Measurements from ENCODE around the gene DLL3.
A peak's percentile ranks its signal among the peaks of the same experiment; 100 is the strongest.

The DLL3 gene

DNA sequence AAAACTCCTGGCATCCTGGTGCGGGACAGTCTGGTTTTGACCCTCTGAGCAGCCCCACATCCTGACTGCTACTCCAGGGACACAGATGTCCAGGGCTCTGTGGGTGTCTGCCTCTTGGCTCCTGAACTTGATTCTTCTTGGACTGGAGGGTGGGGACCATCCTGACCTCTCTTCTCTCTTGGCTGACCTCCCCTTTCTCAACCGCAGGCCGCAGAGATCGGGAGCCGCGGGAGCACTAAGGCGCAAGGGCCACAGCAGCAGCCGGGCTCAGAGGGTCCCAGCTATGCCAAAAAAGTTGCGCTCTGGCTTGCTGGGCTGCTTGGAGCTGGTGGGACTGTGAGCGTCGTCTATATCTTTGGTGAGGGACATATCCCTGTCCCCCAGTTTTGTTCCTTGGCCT, 17.1 kb upstream of the DLL3 start:
- no peak for DNase-seq (ENCODE audit: low spot score)

DNA sequence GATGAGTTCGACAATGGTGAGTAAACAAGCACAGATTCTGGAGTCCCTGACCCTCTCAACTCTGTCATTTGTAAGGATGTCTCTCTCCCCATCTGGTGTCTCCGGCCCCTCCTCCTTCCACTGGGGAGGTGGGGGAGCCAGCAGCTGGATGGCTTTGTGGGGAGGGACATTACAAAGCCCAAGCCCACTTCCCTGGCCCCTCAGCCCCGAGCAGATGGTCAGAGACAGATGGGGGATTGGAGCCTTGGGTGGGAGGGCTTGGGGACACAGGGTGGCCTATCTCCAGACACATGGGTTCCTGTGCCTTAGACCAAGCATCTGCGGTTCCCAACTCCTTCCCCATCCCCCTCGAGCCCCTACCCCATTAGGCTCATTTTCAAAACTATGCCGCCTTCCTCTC, 15.6 kb upstream of the DLL3 start:
- no peak for DNase-seq (ENCODE audit: low spot score)

DNA sequence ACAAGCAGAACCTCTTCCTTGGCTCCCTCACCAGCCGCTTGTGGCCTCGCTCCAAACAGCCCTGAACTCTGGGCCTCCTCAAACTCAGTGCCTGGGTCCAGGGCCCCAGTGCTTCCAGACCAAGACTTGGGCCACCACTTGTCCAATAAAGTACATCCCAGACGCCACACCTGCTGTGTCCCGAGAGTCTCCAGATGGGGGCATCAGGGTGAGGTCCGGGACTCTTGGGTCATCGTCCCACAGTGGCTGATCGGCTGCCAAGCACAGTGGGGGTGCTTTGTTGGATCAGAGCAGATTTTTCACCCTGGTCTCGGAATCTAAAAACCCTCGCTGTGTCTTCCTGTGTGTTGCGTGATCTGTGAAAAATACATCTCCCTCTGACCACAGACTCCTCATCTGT, 9.0 kb upstream of the DLL3 start:
- DNase-seq (ENCODE audit: low spot score): no peak

DNA sequence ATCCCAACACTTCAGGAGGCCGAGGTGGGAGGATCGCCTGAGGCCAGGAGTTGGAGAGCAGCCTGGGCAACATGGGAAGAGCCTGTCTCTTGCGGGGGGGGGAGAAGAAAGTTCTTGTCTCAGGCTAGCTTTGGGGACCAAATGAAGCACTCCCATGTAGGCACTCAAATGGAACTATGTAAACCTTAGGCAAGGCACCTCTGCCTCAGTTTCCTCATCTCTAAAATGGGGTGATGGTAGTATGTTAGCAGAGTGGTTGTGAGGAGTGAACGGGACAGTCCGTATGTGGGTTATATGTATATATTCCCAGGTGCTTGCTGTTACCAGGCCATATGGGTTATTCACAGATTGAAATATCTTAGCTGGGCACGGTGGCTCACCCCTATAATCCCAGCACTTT, 6.5 kb upstream of the DLL3 start:
- DNase-seq (ENCODE audit: low spot score): no peak

DNA sequence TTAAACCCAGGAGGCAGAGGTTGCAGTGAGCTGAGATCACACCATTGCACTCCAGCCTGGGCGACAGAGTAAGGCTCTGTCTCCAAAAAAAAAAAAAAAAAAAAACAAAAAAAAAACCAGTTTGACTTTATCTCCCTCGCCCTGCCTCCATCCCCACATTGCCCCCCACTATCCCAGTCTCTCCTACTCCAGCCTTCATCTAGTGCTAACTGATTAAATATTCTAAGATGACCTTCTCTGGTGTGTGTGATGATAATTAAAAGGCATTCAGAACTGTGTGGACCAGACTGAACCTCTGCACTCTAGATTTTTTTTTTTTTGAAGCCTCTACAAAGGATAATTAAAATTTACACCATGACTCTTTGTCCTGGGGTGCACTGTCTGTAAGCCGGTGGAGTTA, 6.0 kb upstream of the DLL3 start:
- no peak for DNase-seq (ENCODE audit: low spot score)

DNA sequence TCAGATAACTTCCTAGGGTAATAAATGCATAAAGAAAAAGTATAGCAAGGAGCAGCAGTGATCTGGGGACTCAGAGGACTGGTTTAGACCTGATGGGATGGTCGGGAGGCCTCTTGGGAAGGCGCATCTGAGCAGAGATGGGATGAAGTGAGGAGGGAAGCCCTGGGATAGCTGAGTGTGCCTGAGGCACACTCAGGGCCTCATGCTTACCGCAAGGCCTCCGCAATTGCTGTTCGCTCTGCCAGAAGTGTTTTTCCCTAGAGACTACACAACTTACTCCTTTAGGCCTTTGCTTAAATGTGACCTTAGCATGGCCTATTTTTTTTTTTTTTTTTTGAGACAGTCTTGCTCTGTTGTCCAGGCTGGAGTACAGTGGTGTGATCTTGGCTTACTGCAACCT, 4.1 kb upstream of the DLL3 start:
- DNase-seq (ENCODE audit: low spot score): no peak

DNA sequence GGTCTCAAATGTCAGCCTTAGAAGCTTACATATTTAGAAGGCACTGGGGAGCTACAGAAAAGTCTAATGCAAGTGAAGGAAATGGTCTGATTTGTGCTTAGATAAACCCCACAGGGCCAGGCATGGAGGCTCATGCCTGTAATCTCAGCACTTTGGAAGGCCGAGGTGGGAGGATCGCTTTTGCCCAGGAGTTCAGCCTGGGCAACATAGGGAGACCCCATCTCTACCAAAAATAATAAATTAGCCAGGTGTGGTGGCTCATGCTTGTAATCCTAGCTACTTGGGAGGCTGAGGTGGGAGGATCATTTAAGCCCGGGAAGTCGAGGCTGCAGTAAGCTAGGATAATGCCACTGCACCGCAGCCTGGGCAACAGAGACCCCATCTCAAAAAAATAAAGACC, 2.7 kb upstream of the DLL3 start:
- no peak for DNase-seq (ENCODE audit: low spot score)

DNA sequence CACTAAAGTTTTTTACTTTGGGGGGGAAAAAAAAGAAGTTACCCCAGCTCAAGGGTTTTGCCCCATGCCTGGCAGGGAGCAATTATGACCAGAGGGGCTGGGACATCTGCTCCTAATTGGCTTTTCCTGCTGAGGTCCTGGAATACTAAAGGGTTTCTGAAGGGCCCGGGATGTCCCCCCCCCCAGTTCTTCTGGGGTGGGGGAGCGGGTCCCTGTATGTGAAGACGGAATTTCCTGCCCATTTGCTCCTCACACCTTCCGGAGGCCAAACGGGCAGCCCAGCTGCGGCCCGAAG, 1.1 kb upstream of the DLL3 start:
- no peak for DNase-seq (ENCODE audit: low spot score)

DNA sequence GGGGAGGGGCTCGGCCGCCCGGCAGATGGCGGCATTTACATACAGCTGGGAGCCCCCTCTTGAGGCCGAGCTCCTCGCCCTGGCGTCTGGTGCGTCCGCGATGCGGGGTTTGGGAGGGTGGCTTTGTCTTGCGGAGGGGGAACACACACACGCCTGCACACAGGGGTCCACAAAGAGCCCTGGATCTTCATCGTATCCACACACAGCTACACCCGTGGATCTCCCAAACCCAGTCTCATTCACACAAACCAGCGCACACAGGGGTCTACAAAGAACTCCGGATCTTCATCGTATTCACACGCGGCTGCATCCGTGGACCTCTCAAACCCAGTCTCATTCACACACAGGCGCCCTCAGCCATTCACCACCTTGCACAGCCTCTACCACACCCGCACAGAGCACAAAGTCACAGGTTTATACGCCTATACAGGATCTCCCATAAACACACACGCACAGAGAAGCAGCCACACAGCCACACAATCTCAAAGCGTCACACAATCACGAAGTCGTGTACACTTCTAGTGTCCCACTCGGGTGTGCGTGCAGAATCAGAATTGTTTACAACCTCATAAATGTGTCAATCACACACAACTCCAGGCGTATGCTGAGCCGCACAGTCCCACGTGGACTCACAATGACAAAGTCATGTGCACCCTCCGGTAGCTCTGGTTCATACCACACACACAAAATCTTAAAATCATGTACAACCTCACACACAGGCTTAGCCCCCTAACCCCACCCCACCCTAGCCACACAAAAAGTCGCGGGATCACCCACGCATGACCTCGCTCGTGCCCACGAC, 550 bp upstream of the DLL3 start:
- DNase-seq (ENCODE audit: low spot score): peak; percentile 37

DNA sequence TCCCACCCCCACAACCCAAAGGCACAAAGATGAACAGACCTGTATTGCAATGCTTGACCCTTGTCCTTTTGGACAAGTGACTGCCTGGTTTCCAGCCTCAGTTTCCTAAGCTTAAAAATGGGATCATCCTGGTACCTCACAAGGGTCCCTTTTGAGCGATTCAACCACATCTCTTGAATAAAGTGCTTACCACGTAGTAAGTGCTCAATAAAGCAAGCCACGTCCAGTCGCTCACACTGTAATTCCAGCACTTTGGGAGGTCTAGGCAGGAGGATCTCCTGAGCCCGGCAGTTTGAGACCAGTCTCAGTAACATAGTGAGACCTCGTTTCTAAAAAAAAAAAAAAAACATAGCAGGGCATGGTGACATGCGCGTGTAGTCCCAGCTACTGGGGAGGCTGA, 1.2 kb downstream of the DLL3 start:
- no peak for DNase-seq (ENCODE audit: low spot score)

DNA sequence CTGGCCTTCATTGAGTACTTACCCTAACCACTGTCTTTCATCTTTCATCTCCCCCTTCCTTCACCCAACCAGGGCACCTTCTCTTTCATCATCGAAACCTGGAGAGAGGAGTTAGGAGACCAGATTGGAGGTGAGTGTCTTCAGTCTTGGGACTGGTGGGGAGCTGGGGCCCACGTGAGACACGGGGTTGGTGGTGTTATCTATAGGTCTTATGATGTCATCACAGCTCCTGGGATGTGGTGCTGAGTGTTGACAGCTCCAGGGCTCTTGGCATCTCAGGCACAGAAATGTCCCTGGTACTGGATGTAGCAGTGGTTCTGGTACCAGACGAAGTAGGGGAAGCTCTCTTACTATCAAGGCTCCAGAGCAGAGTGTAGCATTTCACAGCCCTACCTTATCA, 1.8 kb downstream of the DLL3 start:
- DNase-seq (ENCODE audit: low spot score): no peak

DNA sequence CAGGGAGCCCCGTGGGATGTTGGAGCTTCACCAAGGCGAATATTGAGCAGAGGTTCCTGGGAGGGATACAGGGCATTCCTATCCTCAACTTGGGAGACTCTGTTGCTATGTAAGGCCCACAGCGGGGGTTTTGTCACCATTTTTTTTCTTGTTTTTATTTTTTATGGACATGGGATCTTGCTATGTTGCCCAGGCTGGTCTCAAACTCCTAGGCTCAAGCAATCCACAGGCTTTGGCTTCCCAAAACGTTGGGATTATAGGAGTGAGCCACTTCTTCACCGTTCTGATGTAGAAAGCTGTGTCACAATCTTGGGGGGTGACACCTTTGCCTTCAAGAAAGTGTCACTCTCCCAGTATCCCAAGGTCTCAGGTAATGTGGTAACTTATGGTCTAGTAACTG, 2.6 kb downstream of the DLL3 start:
- DNase-seq (ENCODE audit: low spot score): no peak

DNA sequence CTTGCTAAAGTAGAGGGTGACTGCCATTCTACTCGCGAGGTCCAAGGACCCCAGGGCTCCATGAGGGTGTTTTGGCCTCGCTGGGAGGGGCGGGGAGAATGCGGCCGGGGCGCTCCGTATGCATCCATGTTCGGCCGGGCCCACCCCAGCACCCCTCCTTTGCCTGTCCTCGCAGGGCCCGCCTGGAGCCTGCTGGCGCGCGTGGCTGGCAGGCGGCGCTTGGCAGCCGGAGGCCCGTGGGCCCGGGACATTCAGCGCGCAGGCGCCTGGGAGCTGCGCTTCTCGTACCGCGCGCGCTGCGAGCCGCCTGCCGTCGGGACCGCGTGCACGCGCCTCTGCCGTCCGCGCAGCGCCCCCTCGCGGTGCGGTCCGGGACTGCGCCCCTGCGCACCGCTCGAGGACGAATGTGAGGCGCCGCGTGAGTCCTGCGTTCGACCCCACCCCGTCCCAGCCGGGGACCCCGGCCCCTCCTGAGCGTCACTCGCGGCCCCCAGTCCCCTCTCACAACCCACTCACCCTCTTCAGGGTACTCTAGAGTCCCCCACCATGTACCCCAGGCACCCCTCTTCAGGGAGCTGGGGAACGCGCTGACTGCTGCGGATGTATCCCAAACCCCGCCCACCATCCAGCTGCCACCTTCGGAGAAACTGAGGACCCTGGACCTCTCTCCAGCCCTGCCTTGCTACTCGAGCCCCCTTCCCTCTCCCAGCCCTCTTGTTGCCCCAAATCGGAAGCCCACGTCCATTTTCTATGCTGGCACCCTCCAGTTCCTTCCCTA, 4.1 kb downstream of the DLL3 start:
- DNase-seq (ENCODE audit: low spot score): no peak

DNA sequence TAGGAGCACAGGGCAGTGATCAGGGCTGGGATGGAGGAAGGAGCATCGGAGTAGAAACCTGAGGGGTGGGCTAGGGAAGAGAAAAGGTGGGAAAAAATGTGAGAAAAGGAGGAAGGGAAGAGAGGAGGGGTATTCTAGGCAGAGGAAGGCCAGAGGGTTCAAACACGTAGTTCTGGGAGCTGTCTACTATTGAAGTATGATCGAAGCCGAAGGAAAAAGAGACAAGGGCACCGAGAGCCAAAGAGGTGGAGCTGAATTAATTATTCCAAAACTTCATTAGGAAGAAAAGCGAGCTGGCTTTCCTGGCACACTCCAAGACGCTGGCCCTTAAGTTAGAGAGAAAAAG, 7.8 kb downstream of the DLL3 start:
- no peak for DNase-seq (ENCODE audit: low spot score)

DNA sequence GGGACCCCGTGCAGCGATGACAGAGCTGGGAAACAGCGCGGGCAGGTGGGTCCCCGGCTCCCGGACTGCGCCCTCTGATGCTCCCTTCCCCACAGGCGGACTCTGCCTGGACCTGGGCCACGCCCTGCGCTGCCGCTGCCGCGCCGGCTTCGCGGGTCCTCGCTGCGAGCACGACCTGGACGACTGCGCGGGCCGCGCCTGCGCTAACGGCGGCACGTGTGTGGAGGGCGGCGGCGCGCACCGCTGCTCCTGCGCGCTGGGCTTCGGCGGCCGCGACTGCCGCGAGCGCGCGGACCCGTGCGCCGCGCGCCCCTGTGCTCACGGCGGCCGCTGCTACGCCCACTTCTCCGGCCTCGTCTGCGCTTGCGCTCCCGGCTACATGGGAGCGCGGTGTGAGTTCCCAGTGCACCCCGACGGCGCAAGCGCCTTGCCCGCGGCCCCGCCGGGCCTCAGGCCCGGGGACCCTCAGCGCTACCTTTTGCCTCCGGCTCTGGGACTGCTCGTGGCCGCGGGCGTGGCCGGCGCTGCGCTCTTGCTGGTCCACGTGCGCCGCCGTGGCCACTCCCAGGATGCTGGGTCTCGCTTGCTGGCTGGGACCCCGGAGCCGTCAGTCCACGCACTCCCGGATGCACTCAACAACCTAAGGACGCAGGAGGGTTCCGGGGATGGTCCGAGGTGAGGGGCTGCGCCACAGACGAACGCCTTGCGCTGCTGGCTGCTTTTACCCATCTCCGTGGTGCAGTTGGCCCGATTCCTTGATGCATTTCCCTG, 8.4 kb downstream of the DLL3 start:
- no peak for DNase-seq (ENCODE audit: low spot score)

DNA sequence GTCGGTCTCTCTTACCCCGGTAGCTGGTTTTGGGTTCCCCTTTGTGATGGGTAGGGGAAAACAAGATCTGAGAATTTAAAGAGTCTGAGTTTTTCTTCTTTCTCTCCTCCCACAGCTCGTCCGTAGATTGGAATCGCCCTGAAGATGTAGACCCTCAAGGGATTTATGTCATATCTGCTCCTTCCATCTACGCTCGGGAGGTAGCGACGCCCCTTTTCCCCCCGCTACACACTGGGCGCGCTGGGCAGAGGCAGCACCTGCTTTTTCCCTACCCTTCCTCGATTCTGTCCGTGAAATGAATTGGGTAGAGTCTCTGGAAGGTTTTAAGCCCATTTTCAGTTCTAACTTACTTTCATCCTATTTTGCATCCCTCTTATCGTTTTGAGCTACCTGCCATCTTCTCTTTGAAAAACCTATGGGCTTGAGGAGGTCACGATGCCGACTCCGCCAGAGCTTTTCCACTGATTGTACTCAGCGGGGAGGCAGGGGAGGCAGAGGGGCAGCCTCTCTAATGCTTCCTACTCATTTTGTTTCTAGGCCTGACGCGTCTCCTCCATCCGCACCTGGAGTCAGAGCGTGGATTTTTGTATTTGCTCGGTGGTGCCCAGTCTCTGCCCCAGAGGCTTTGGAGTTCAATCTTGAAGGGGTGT, 9.1 kb downstream of the DLL3 start:
- no peak for DNase-seq (ENCODE audit: low spot score)

DNA sequence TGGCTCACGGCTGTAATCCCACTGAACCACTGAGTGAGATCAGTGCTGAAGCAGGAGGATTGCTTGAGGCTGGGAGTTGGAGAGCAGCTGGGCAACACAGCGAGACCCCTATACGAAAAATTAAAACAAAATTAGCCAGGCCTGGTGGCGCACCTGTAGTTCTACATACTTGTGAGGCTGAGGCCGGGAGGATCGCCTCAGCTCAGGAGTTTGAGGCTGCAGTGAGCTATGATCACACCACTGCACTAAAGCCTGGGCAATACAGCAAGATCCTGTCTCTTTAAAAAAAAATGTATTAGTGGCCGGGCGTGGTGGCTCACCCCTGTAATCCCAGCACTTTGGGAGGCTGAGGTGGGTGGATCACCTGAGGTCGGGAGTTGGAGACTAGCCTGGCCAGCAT, 9.9 kb downstream of the DLL3 start:
- no peak for DNase-seq (ENCODE audit: low spot score)

DNA sequence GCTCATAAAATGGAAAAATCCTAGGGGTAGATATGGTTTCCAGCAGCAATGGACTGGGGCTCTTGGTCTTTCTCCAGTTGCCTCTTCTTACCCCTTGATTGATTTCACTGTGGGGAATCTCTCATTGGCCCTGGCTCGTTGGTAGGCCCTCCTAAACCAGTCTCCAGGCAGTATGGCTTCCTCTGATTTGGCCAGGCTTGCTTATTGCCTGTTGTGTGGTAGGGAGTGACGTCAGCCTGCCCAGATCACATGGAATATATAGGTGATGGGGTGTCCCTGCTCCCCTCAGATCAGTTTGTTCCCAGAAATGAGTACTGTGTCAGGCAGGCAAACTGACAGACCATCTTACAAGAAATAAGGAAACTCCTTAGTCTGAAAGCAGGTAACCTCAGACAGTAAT, 10.5 kb downstream of the DLL3 start:
- DNase-seq (ENCODE audit: low spot score): no peak

DNA sequence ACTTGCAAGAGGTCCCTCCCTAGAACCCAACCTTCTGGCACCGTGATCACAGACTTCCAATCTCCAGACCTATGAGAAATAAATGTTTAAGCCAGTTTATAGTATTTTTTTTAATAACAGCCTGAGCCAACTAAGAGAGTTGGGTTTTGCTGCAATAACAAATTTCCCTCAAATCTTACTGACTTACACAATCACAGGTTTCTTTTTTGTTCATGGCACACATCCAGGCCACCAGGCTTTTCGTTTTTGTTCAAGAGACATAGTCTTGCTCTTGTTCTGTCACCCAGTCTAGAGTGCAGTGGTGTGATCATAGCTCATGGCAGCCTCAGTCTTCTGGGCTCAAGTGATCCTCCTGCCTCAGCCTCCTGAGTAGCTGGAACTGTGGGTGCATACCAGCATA, 14.2 kb downstream of the DLL3 start:
- DNase-seq (ENCODE audit: low spot score): no peak

DNA sequence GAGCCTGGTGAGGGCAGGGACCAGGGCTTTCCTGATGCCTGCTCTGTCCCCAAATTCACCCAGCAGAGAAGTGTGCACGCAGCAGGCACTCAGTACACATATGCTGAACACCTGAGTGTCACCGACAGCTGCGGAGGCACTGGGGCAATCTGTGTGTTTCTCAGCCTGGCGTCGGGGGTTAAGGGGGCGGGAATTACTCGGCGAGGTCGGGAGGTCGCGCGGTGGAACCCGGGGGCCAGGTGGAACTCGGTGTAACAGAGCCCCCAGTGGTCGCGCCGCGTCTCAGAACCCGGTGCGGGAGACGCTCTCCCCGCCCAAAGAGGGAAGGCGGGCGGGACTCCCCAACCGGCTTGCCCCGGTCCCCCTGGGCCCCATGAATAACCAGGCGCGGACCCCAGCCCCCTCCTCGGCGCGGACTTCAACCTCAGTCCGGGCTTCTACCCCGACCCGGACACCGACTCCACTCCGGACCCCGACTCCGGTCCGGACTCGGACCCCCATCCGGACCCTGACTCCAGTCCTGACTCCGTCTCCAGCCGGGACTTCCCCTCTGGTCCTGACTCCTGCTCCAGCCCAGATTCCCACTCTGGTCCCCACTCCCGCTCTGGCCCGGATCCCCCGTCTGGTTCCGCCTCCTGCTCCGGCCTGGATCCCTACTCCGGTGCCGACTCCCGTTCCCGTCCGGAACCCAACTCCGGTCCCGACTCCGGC, 16.2 kb downstream of the DLL3 start, which contains the start of gene SELENOV:
SELENOV (plus strand) TSS at position 300 of the 711 bp plus-strand sequence; CDS start at position 374, 74 bp downstream.
- no peak for DNase-seq (ENCODE audit: low spot score)

DNA sequence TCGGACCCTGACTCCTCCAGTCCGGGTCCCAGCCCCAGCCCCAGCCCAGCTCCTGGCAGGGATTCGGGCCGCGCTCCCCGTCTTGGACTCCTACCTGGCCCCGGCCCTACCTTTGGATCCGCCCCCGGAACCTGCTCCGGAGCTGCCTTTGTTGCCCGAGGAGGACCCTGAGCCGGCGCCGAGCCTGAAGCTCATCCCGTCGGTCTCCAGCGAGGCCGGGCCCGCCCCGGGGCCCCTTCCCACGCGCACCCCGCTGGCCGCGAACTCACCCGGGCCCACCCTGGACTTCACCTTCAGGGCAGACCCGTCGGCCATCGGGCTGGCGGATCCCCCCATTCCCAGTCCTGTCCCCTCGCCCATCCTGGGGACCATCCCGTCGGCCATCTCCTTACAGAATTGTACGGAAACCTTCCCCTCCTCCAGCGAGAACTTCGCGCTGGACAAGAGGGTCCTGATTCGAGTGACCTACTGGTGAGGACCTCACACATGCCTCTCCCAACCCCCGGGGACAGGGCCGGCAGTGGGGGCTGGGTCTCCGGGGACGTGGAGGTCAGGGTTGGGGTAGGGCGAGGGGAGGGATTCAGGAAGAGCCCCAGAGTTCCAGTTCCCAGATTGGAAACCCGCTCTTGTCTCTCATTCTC, 16.9 kb downstream of the DLL3 start:
- no peak for DNase-seq (ENCODE audit: low spot score)

Measured in globus pallidus (tissue), 1 donor.